ENCODE results near the gene RELCH. TPM values are rescaled to one million over a fixed set of nuclear protein-coding genes. Genes with fewer than 3 reads are reported as not detected.
A peak's percentile ranks its signal among the peaks of the same experiment; 100 is the strongest.
"Not testable (repeated sequence)": the region's sequence is repeated elsewhere in the genome, so short reads cannot be mapped to it uniquely, and the experiment has no call there.

The RELCH gene
- total and polyA plus RNA-seq, 8 donors = 23.8 to 40.7 (median 34.1) TPM

GRCh38 chr18:62164855-62165487 is 22.1 kb upstream of the RELCH start:
- no peak for ATAC-seq
- H3K9me3 ChIP-seq = no peaks in the 10 kb centered on the region
- TF ChIP-seq CTCF (IDR thresholded peaks at IDR 0.05) = no peak

GRCh38 chr18:62165583-62165982 is 21.5 kb upstream of the RELCH start:
- no peaks in the 10 kb centered on the region for H3K9me3 ChIP-seq
- H3K27ac ChIP-seq = no peak overlapping the region
- no peaks in the 10 kb centered on the region for H3K27me3 ChIP-seq
- ATAC-seq (peak; percentile 91), DNase-seq (no peak)
- intact Hi-C loops (cut with DNase I) = no loop called here
- H3K4me1 ChIP-seq = no peaks in the 10 kb centered on the region
- TF ChIP-seq CTCF (IDR thresholded peaks at IDR 0.05) = no peak
- H3K36me3 ChIP-seq = no peaks in the 10 kb centered on the region
- no peak overlapping the region for H3K4me3 ChIP-seq

More at GRCh38 chr18:62164855-62165487, 22.1 kb upstream of the RELCH start:
- Histone ChIP-seq H3K27ac (no peak overlapping the region), H3K4me3 (no peak overlapping the region), H3K36me3 (peaks cover 0 to 2% of the 10 kb centered on the region in 2 donors), H3K27me3 (no peaks in the 10 kb centered on the region), H3K4me1 (no peaks in the 10 kb centered on the region)
- intact Hi-C loops (cut with DNase I) = no loop called here
- no peak for DNase-seq

- DNase-seq; ATAC-seq; H3K27ac ChIP-seq; H3K9me3 ChIP-seq; H3K4me1 ChIP-seq; H3K4me3 ChIP-seq; intact Hi-C loops (cut with DNase I); H3K36me3 ChIP-seq; H3K27me3 ChIP-seq: not testable (repeated sequence)
These were observed 20.5 kb upstream of the RELCH start for GRCh38 chr18:62166524-62166923.

GRCh38 chr18:62170857-62171256 is 16.2 kb upstream of the RELCH start:
- no peaks in the 10 kb centered on the region for H3K27me3 ChIP-seq
- ATAC-seq (no peak), DNase-seq (no peak)
- H3K36me3 ChIP-seq = no peaks in the 10 kb centered on the region
- no peak for TF ChIP-seq CTCF (IDR thresholded peaks at IDR 0.05)
- no peak overlapping the region for H3K27ac ChIP-seq
- no peaks in the 10 kb centered on the region for H3K9me3 ChIP-seq
- no peak overlapping the region for H3K4me3 ChIP-seq
- intact Hi-C loops (cut with DNase I) = no loop called here
- H3K4me1 ChIP-seq = no peaks in the 10 kb centered on the region

GRCh38 chr18:62172298-62172697 is 14.8 kb upstream of the RELCH start:
- DNase-seq (no peak), ATAC-seq (no peak)
- Histone ChIP-seq H3K9me3 (no peaks in the 10 kb centered on the region), H3K27me3 (no peaks in the 10 kb centered on the region), H3K27ac (no peak overlapping the region), H3K36me3 (no peaks in the 10 kb centered on the region), H3K4me1 (no peaks in the 10 kb centered on the region), H3K4me3 (no peak overlapping the region)
- intact Hi-C loops (cut with DNase I) = no loop called here
- no peak for TF ChIP-seq CTCF (IDR thresholded peaks at IDR 0.05)

- H3K36me3 ChIP-seq = no peaks in the 10 kb centered on the region
- no peak overlapping the region for H3K27ac ChIP-seq
- DNase-seq = no peak
- ATAC-seq = no peak
- H3K4me3 ChIP-seq = no peak overlapping the region
- no peaks in the 10 kb centered on the region for H3K9me3 ChIP-seq
- H3K27me3 ChIP-seq = no peaks in the 10 kb centered on the region
- H3K4me1 ChIP-seq = peaks cover 0 to 6% of the 10 kb centered on the region in 2 donors
- intact Hi-C loops (cut with DNase I) = no loop called here
- no peak for TF ChIP-seq CTCF (IDR thresholded peaks at IDR 0.05)
These were observed 11.5 kb upstream of the RELCH start for GRCh38 chr18:62175521-62175920.

All from left lung (tissue), 10 donors.